HG02623 (cell line): Measurements from ENCODE around the gene UMAD1.
A peak's percentile ranks its signal among the peaks of the same experiment; 100 is the strongest.

Source experiments
- ATAC-seq: cut with Tn5 transposase; IDR thresholded peaks from one replicate; pipeline ENCODE4 v1.9.1; 2021; ENCODE audit warnings: moderate library complexity; ENCODE audit not compliant: unreplicated experiment

The UMAD1 gene

DNA sequence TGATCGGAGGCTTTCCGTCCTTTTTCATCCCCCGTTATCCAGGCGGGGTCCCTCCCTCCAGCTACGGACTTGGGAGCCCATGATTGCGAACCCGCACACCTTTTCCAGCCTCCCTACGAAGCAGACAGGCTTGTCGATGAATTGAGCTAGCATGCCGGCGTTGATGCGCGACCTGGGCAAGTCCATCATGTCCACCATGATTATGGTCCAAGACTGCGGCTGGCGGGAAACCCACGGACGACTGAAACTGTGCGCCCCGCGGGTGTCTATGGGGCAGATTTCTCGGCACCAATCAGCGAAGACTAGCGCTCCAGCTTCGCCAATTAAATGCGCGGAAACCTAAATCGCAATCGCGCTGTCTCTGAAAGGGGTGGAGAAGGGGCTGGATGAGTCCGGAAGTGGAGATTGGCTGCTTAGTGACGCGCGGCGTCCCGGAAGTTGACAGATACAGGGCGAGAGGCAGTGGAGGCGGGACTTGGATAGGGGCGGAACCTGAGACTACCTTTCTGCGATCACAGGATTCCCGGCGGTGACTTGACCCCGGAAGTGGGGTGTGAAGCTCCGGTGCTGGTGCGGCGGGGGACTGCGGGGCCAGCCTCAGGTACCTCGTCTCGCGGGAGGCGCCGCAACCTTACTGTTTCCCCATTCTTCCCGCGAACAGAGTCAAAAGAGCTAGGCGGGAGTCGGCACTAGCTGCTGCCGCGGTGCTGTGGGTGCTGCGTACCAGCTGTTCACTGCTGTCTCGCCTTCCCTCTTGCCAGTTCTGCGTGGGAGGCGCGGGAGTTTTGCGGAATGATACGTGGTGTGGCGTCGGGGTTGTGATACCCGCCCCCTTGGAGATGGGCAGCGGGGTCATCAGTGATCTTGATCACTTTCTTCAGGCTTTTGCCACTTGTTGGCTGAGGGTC is at the start of gene UMAD1:
UMAD1 (plus strand) TSS at position 532 of the 908 bp plus-strand sequence. CDS start 32,620 bp downstream, outside the sequence.
- ATAC-seq, result peak; percentile 97

DNA sequence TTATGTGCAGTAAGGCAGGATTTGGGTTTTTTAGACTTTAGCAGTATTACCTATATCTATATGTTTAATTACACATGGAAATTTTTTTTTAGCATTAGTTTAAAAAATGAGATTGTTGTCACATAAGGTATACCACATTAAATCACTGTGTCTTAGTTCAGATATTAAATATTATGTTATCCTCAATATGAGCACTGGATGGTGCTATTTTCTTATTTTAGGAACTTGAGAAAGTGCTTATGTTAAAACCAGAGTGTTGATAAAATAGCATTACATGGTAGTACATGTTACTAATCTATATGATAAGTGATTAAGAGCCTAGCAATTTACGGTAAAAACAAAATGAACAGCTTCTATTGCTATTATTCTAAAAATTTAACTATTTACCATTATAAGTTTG is 45.1 kb upstream of the UMAD1 start:
- no peak for ATAC-seq

- no peak for ATAC-seq
These were observed 44.4 kb upstream of the UMAD1 start for GRCh38 chr7:7596176-7596575.

DNA sequence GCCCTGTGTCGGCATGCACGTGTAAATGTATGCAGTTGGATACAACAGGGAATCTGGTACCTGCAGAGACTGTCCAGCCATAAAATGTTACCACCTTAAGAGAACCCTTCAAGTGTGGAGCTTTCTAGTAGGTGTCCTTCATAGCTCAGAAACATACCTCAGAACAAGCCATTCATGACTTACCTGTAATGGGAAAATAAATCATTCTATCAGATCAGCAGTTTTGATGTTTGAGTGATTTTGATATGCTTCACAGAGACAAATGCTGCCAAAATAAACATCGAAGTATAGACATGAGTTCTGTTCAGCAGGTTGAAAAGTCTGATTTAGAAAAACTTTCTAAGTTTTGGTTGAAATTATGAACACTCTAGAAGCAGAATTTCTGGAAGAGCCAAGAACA is 33.5 kb upstream of the UMAD1 start:
- no peak for ATAC-seq

- no peak for ATAC-seq
These were observed 31.2 kb upstream of the UMAD1 start for GRCh38 chr7:7609330-7609729.

DNA sequence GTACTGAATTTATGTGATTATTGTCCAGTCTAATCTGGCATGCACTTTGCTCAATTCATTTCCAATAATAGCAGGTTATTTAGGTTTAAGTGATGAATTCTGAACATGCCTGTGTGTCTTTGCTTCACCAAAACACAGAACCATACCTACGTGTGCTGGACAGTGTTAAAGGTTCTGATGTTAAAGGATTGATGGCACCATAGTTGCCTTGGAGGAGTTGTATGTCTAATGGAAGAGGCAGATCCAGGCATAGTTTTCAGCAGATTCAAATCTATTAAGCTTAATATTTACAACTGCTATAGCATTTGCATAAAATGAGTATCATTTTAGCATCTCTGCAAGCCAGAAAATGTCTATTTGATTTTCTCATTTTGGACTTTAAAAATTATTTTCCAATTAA is 28.0 kb upstream of the UMAD1 start:
- no peak for ATAC-seq

DNA sequence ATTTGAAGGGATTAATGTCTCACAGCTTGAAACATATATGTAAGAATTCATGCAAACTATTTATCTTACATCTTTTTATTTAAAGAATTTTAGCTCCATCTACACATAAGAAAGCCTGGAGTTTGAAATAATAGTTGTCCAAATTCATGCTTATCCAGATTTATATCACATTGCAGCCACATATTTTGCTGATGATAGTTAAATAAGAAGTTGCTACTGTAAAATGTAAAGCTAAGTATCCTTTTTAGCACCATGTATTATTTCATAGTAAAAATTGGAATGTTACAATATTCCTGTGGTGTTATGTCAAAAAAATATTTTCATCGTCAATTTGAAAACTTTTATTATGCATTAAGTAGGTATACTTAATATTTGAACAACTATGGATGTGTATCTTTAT is 27.3 kb upstream of the UMAD1 start:
- ATAC-seq, result no peak

DNA sequence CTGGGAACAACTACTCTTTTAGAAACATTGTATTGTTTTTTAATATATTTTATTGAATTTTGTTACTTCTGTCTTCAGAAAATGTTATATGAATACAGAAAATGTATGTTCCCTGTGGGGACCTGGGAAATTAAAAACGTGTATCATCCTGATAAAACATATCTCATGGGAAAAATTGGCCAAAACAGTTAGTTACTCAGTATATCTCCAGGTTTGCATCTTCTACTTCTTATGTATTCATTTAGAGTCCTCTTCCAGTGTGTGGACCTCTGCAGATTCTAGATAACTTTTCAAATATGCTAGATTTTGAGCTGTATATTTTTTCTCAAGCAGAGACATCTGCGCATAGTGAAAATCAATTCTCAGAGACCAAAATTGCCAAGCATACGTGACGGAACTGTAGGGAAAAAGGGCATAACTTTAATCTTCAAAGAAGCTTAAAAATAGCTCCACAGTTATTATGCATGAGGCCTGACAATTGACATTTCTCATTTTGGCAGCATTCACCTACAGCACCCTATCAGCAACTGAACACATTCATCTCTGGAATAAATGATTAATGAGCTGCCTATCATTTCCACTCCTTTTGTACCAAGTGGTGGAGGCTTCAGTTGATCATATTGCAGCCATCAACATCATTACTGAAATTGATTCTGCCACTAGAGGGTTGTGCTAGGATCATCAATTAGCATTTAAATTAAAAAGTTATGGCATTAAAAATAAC is 26.4 kb upstream of the UMAD1 start:
- ATAC-seq, result no peak

- ATAC-seq, result no peak
These were observed 23.0 kb upstream of the UMAD1 start for GRCh38 chr7:7617550-7617949.

GRCh38 chr7:7618410-7618809 is 22.1 kb upstream of the UMAD1 start:
- ATAC-seq, result no peak

GRCh38 chr7:7620236-7620635 is 20.3 kb upstream of the UMAD1 start:
- ATAC-seq, result no peak

DNA sequence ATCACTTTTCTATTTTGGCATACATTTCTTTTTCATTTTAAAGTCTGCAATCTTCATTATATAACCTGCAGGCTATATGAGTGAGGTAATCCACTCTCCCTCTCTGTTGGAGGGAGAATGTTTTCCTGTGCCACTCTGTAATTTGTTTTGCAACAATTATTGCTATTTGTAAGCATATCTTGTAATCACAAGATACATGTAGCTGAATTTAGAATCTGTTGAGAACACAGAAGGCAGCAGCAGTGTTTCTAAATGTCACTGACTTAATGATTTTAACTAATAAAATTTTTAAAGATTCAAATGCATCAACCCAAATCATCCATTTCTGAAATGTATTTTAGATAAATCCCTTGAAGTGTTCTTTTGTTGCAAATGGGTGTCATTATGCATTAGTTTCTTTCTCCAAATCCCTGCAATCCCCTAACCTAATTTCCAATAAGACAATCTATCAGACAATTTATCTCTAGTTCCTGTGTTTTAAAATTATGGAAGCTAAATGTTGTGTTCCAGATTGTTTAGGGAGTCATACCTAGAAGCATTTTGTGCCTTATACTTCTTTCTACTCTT is 19.8 kb upstream of the UMAD1 start:
- no peak for ATAC-seq

DNA sequence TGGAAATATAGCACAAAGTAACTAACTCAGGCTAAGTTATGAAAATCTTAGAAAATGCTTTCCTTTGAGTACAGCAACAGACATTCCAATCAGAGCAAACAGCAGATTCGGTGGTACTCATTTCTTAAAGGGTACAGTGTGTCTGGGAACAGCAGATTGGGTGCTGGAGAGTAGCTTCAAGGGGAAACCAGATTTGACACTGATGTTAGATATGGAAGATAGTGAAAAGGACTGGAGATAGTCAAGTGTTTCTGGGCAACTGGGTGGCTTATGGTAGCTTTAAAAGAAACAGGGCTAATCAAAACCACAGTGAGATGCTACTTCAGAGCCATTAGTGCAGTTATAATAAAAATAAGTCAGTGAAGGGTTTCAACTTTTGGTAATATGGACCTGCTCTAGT is 12.1 kb upstream of the UMAD1 start:
- ATAC-seq, result no peak

- ATAC-seq, result no peak
These were observed 9.8 kb upstream of the UMAD1 start for GRCh38 chr7:7630626-7631329.

GRCh38 chr7:7639421-7639820 is 1.1 kb upstream of the UMAD1 start:
- no peak for ATAC-seq

GRCh38 chr7:7639847-7640220 is 718 bp upstream of the UMAD1 start:
- no peak for ATAC-seq

- ATAC-seq, result peak; percentile 2
These were observed 644 bp downstream of the UMAD1 start for GRCh38 chr7:7641129-7641663.

GRCh38 chr7:7642081-7642480 is 1.5 kb downstream of the UMAD1 start:
- ATAC-seq, result no peak

- ATAC-seq, result no peak
These were observed 7.0 kb downstream of the UMAD1 start for GRCh38 chr7:7647495-7648036.

GRCh38 chr7:7650682-7651206 is 10.2 kb downstream of the UMAD1 start:
- ATAC-seq, result no peak
